ENCODE results near the gene LAMB4.

LAMB4 gene

GRCh38 chr7:107996072-107996882 lies 133.9 kb downstream of the LAMB4 start:
- no peak for DNase-seq (ENCODE audit: low read depth, low spot score)

- DNase-seq (ENCODE audit: low read depth, low spot score): peak; percentile 56
These were observed 134.7 kb downstream of the LAMB4 start for GRCh38 chr7:107995184-107996071.

- DNase-seq (ENCODE audit: low read depth, low spot score): no peak
These were observed 135.6 kb downstream of the LAMB4 start for GRCh38 chr7:107994421-107995030.

GRCh38 chr7:107993891-107994291 lies 136.3 kb downstream of the LAMB4 start:
- no peak for DNase-seq (ENCODE audit: low read depth, low spot score)

- no peak for DNase-seq (ENCODE audit: low read depth, low spot score)
These were observed 140.4 kb downstream of the LAMB4 start for GRCh38 chr7:107989618-107990373.

GRCh38 chr7:107982918-107983389 lies 147.2 kb downstream of the LAMB4 start:
- DNase-seq (ENCODE audit: low read depth, low spot score): no peak

- no peak for DNase-seq (ENCODE audit: low read depth, low spot score)
These were observed 147.9 kb downstream of the LAMB4 start for GRCh38 chr7:107982042-107982840.

GRCh38 chr7:107981466-107981865 lies 148.7 kb downstream of the LAMB4 start:
- DNase-seq (ENCODE audit: low read depth, low spot score): no peak

- DNase-seq (ENCODE audit: low read depth, low spot score): no peak
These were observed 149.4 kb downstream of the LAMB4 start for GRCh38 chr7:107980671-107981190.

- DNase-seq (ENCODE audit: low read depth, low spot score): no peak
These were observed 150.0 kb downstream of the LAMB4 start for GRCh38 chr7:107980171-107980570.

- DNase-seq (ENCODE audit: low read depth, low spot score): no peak
These were observed 151.2 kb downstream of the LAMB4 start for GRCh38 chr7:107978815-107979408.

- no peak for DNase-seq (ENCODE audit: low read depth, low spot score)
These were observed 153.1 kb downstream of the LAMB4 start for GRCh38 chr7:107977048-107977447.

- no peak for DNase-seq (ENCODE audit: low read depth, low spot score)
These were observed 153.5 kb downstream of the LAMB4 start for GRCh38 chr7:107976620-107977019.

GRCh38 chr7:107975394-107976013 lies 154.7 kb downstream of the LAMB4 start:
- no peak for DNase-seq (ENCODE audit: low read depth, low spot score)

GRCh38 chr7:107973861-107974260 lies 156.3 kb downstream of the LAMB4 start:
- DNase-seq (ENCODE audit: low read depth, low spot score): no peak
